CD4-positive, alpha-beta T cell (primary cell): Measurements from ENCODE around the gene GOLGA6L10. TPM values are rescaled to one million over a fixed set of nuclear protein-coding genes. Genes with fewer than 3 reads are reported as not detected.
"Not testable (repeated sequence)": the region's sequence is repeated elsewhere in the genome, so short reads cannot be mapped to it uniquely, and the experiment has no call there.

Experiments
- ATAC-seq: fragments of 200-7000 bp; cut with Tn5 transposase; one replicate; pipeline ENCODE4 v1.10.0; 2022; ENCODE audit warnings: mild to moderate bottlenecking; ENCODE audit not compliant: poor library complexity
- CTCF ChIA-PET: fragments of 350-600 bp; sonication (Branson Sonifier 250); formaldehyde crosslinking; loops from one replicate; lab custom pipeline; 2021; ENCODE audit warnings: antibody characterized with exemption, inconsistent platforms; lab: Charles Lee
- POLR2A ChIA-PET: fragments of 350-600 bp; sonication (Branson Sonifier 250); formaldehyde crosslinking; loops from one replicate; lab custom pipeline; 2021; ENCODE audit warnings: antibody characterized with exemption, inconsistent platforms; lab: Charles Lee
- DNase-seq, 14 experiments: peaks; one replicate each; pipeline ENCODE4 v3.0.0-alpha.2; 2013 to 2020; ENCODE audit warnings: mixed read lengths in 2 of 14
- H3K27ac ChIP-seq, 2 donors: one replicate each; pipeline versions ENCODE4 v1.5.1 to v1.7.0; 2013; ENCODE audit warnings: low read length in 2 of 2, low read depth in 1 of 2, mild to moderate bottlenecking in 1 of 2
- H3K27me3 ChIP-seq, 2 experiments: 1 replicate in 1 of 2; 2 replicates in 1 of 2; pipeline versions ENCODE4 v1.6.1 to v1.7.0; 2013; ENCODE audit warnings: low read length in 2 of 2, control low read depth in 1 of 2, mild to moderate bottlenecking in 1 of 2, moderate library complexity in 1 of 2; ENCODE audit not compliant: insufficient read depth in 2 of 2, control insufficient read depth in 1 of 2
- H3K36me3 ChIP-seq: one replicate; pipeline ENCODE4 v1.6.1; 2013; ENCODE audit warnings: low read length, control low read depth; ENCODE audit not compliant: insufficient read depth
- H3K4me1 ChIP-seq: one replicate; pipeline ENCODE4 v1.6.1; 2013; ENCODE audit warnings: low read length, control low read depth; ENCODE audit not compliant: insufficient read depth
- H3K4me3 ChIP-seq: one replicate; pipeline ENCODE4 v1.5.1; 2013; ENCODE audit warnings: mild to moderate bottlenecking, low read length, moderate library complexity
- H3K9me3 ChIP-seq, 2 experiments: 1 replicate in 1 of 2; 2 replicates in 1 of 2; pipeline versions ENCODE4 v1.6.1 to v1.7.0; 2013; ENCODE audit warnings: low read length in 2 of 2, mild to moderate bottlenecking in 2 of 2, control low read depth in 1 of 2, moderate library complexity in 1 of 2; ENCODE audit not compliant: control insufficient read depth in 1 of 2, insufficient read depth in 1 of 2
- H3K27ac Mint-ChIP-seq: one replicate; pipeline ENCODE4 v1.8.0; 2020; ENCODE audit warnings: mixed read lengths
- H3K27me3 Mint-ChIP-seq: one replicate; pipeline ENCODE4 v1.8.0; 2021; ENCODE audit warnings: mixed read lengths
- H3K36me3 Mint-ChIP-seq: one replicate; pipeline ENCODE4 v1.8.0; 2021; ENCODE audit warnings: low read depth, mixed read lengths
- H3K4me1 Mint-ChIP-seq: one replicate; pipeline ENCODE4 v1.8.0; 2021; ENCODE audit warnings: low read depth, mixed read lengths
- H3K4me3 Mint-ChIP-seq: one replicate; pipeline ENCODE4 v1.8.0; 2020; ENCODE audit warnings: mild to moderate bottlenecking, mixed read lengths
- H3K9me3 Mint-ChIP-seq: one replicate; pipeline ENCODE4 v1.8.0; 2020; ENCODE audit warnings: mixed read lengths
- CTCF ChIP-seq: fragments of 200-600 bp; IDR thresholded peaks from one replicate; pipeline ENCODE4 v1.8.0; 2022; ENCODE audit warnings: antibody characterized with exemption, mild to moderate bottlenecking
- intact Hi-C, 2 experiments: fragments of 100-400 bp; cut with DNase I in 1 of 2; cut with micrococcal nuclease in 1 of 2; formaldehyde crosslinking; loops; one replicate each; pipeline versions ENCODE4 v1.15.1 to v1.9.0; 2023 to 2025; cut with DNase I, micrococcal nuclease
- total RNA-seq, 174 experiments: library from RNA in 2 of 174; stranded (reverse) in 2 of 174; gene quantifications; one replicate each; pipeline ENCODE4 v1.2.3 and lab custom pipeline; 2021 to 2026

Gene GOLGA6L10
- total RNA-seq, 2 experiments from 2014 or later, result 0.93 to 1.1 TPM

- H3K4me1 Mint-ChIP-seq, H3K9me3 Mint-ChIP-seq, H3K27me3 ChIP-seq, H3K4me1 ChIP-seq, H3K9me3 ChIP-seq, H3K27me3 Mint-ChIP-seq, CTCF ChIA-PET, H3K4me3 Mint-ChIP-seq, POLR2A ChIA-PET, H3K27ac Mint-ChIP-seq, intact Hi-C loops, H3K4me3 ChIP-seq, H3K36me3 Mint-ChIP-seq, H3K36me3 ChIP-seq, H3K27ac ChIP-seq: not testable (repeated sequence)
- DNase-seq, result peak in 9 of 14 experiments; percentile 7 to 51 (median 25)
- TF ChIP-seq CTCF, result peak; percentile 39
- peak; percentile 92 for ATAC-seq
Observed at GRCh38 chr15:82365692-82366323, 16.5 kb upstream of the GOLGA6L10 start.

- H3K27me3 Mint-ChIP-seq, H3K4me3 ChIP-seq, intact Hi-C loops, H3K4me1 Mint-ChIP-seq, CTCF ChIA-PET, H3K9me3 ChIP-seq, POLR2A ChIA-PET, ATAC-seq, H3K27ac ChIP-seq, H3K36me3 ChIP-seq, H3K27ac Mint-ChIP-seq, H3K9me3 Mint-ChIP-seq, DNase-seq, H3K4me1 ChIP-seq, H3K36me3 Mint-ChIP-seq, H3K27me3 ChIP-seq, H3K4me3 Mint-ChIP-seq: not testable (repeated sequence)
Observed at GRCh38 chr15:82364548-82364947, 15.3 kb upstream of the GOLGA6L10 start.

GRCh38 chr15:82362790-82363189, 13.5 kb upstream of the GOLGA6L10 start:
- H3K9me3 ChIP-seq, H3K27ac Mint-ChIP-seq, H3K27me3 Mint-ChIP-seq, H3K27me3 ChIP-seq, H3K9me3 Mint-ChIP-seq, POLR2A ChIA-PET, CTCF ChIA-PET, H3K4me1 Mint-ChIP-seq, H3K4me1 ChIP-seq, H3K27ac ChIP-seq, intact Hi-C loops, H3K4me3 ChIP-seq, H3K36me3 Mint-ChIP-seq, DNase-seq, H3K36me3 ChIP-seq, ATAC-seq, H3K4me3 Mint-ChIP-seq: not testable (repeated sequence)

- H3K27ac ChIP-seq, H3K9me3 ChIP-seq, H3K4me3 ChIP-seq, H3K36me3 ChIP-seq, POLR2A ChIA-PET, H3K27me3 Mint-ChIP-seq, H3K36me3 Mint-ChIP-seq, H3K4me1 ChIP-seq, H3K4me1 Mint-ChIP-seq, CTCF ChIA-PET, intact Hi-C loops, ATAC-seq, DNase-seq, H3K27ac Mint-ChIP-seq, H3K4me3 Mint-ChIP-seq, H3K27me3 ChIP-seq, H3K9me3 Mint-ChIP-seq: not testable (repeated sequence)
Observed at GRCh38 chr15:82360618-82361017, 11.3 kb upstream of the GOLGA6L10 start.

GRCh38 chr15:82355055-82355454, 5.8 kb upstream of the GOLGA6L10 start:
- H3K9me3 Mint-ChIP-seq, H3K4me1 Mint-ChIP-seq, H3K27me3 Mint-ChIP-seq, DNase-seq, H3K4me3 ChIP-seq, H3K36me3 ChIP-seq, H3K4me3 Mint-ChIP-seq, ATAC-seq, H3K9me3 ChIP-seq, H3K27ac ChIP-seq, H3K27me3 ChIP-seq, POLR2A ChIA-PET, intact Hi-C loops, H3K27ac Mint-ChIP-seq, H3K36me3 Mint-ChIP-seq, CTCF ChIA-PET, H3K4me1 ChIP-seq: not testable (repeated sequence)

- peak in 1 of 14 experiments; percentile 31 for DNase-seq
- H3K9me3 Mint-ChIP-seq, CTCF ChIA-PET: not testable (repeated sequence)
Observed at GRCh38 chr15:82354546-82354945, 5.3 kb upstream of the GOLGA6L10 start.

More at GRCh38 chr15:82354546-82354945, 5.3 kb upstream of the GOLGA6L10 start:
- H3K27ac ChIP-seq, H3K27me3 Mint-ChIP-seq, H3K4me1 ChIP-seq, H3K9me3 ChIP-seq, H3K36me3 Mint-ChIP-seq, H3K27ac Mint-ChIP-seq, POLR2A ChIA-PET, H3K27me3 ChIP-seq, H3K36me3 ChIP-seq, intact Hi-C loops, ATAC-seq, H3K4me3 Mint-ChIP-seq, H3K4me1 Mint-ChIP-seq: not testable (repeated sequence)
- H3K4me3 ChIP-seq, result peak overlapping the region; percentile 28
